ENCODE data around the gene STRN3. TPM values are rescaled to one million over a fixed set of nuclear protein-coding genes. Genes with fewer than 3 reads are reported as not detected.

The STRN3 gene
- total RNA-seq, 1 donor from 2014 or later = 34.1 TPM

- Mint-ChIP-seq H3K27ac (peak overlapping the region; percentile 13), H3K4me3 (no peak overlapping the region), H3K4me1 (ENCODE audit: unreplicated experiment) (peaks cover 37% of the 10 kb centered on the region), H3K36me3 (peaks cover 38% of the 10 kb centered on the region), H3K27me3 (no peaks in the 10 kb centered on the region), H3K9me3 (peaks cover 10% of the 10 kb centered on the region)
- TF ChIP-seq, protein P1, sequence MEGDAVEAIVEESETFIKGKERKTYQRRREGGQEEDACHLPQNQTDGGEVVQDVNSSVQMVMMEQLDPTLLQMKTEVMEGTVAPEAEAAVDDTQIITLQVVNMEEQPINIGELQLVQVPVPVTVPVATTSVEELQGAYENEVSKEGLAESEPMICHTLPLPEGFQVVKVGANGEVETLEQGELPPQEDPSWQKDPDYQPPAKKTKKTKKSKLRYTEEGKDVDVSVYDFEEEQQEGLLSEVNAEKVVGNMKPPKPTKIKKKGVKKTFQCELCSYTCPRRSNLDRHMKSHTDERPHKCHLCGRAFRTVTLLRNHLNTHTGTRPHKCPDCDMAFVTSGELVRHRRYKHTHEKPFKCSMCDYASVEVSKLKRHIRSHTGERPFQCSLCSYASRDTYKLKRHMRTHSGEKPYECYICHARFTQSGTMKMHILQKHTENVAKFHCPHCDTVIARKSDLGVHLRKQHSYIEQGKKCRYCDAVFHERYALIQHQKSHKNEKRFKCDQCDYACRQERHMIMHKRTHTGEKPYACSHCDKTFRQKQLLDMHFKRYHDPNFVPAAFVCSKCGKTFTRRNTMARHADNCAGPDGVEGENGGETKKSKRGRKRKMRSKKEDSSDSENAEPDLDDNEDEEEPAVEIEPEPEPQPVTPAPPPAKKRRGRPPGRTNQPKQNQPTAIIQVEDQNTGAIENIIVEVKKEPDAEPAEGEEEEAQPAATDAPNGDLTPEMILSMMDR (conservative IDR thresholded peaks at IDR 0.05) = no peak
- no peak for DNase-seq (ENCODE audit: extremely low spot score, unreplicated experiment)
These were observed 29.1 kb downstream of the STRN3 start for GRCh38 chr14:30996892-30997659.

- Mint-ChIP-seq H3K9me3 (peaks cover 10% of the 10 kb centered on the region), H3K27ac (no peak overlapping the region), H3K4me3 (no peak overlapping the region), H3K4me1 (ENCODE audit: unreplicated experiment) (peaks cover 34% of the 10 kb centered on the region), H3K36me3 (peaks cover 29% of the 10 kb centered on the region), H3K27me3 (no peaks in the 10 kb centered on the region)
- TF ChIP-seq, protein P1 (conservative IDR thresholded peaks at IDR 0.05) = no peak
- DNase-seq (ENCODE audit: extremely low spot score, unreplicated experiment) = no peak
These were observed 30.5 kb downstream of the STRN3 start for GRCh38 chr14:30995689-30996088.

- TF ChIP-seq, protein P1 (conservative IDR thresholded peaks at IDR 0.05) = no peak
- Mint-ChIP-seq H3K4me1 (ENCODE audit: unreplicated experiment) (peaks cover 31% of the 10 kb centered on the region), H3K4me3 (no peak overlapping the region), H3K36me3 (peaks cover 22% of the 10 kb centered on the region), H3K27me3 (no peaks in the 10 kb centered on the region), H3K9me3 (peaks cover 10% of the 10 kb centered on the region), H3K27ac (no peak overlapping the region)
- no peak for DNase-seq (ENCODE audit: extremely low spot score, unreplicated experiment)
These were observed 31.2 kb downstream of the STRN3 start for GRCh38 chr14:30994681-30995620.

DNA sequence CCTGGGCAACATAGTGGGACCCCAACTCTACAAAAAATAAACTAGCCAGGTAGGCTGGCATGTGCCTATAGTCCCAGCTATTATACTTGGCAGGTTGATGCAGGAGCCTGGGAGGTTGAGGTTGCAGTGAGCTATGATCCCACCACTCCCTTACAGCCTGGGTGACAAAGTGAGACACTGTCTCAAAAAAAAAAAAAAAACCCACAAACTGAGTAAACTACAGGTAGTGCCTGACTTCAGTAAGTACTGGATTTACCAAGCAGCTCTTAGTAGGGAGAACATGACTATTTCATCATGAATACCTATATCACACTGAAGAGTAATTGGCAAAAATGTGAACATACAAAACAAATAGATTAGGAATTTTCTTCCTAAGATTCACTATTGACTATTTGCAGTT, 33.1 kb downstream of the STRN3 start:
- Mint-ChIP-seq H3K4me3 (no peak overlapping the region), H3K36me3 (peaks cover 16% of the 10 kb centered on the region), H3K27ac (no peak overlapping the region), H3K9me3 (peaks cover 5% of the 10 kb centered on the region), H3K4me1 (ENCODE audit: unreplicated experiment) (peaks cover 36% of the 10 kb centered on the region), H3K27me3 (no peaks in the 10 kb centered on the region)
- TF ChIP-seq, protein P1 (conservative IDR thresholded peaks at IDR 0.05) = no peak
- no peak for DNase-seq (ENCODE audit: extremely low spot score, unreplicated experiment)

DNA sequence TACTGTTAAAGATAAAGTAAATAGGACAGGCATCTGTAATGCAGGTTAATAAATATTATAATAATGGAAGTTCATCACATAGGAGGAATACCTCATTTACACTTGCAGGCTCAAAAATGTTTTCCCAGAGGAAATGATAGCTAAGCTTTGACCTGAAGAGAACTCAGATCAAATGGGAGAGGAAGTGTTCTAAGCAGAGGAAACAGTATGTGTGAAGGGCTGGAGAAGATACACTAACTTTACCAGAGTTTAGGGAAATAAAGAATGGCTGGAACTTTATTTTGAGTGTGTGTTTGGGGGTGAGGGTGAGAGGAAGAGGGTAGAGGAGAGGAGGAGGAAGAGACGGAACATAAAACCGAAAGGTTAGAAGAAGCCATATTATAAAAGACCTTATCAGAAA, 34.8 kb downstream of the STRN3 start:
- Mint-ChIP-seq H3K4me1 (ENCODE audit: unreplicated experiment) (peaks cover 26% of the 10 kb centered on the region), H3K27ac (no peak overlapping the region), H3K9me3 (no peaks in the 10 kb centered on the region), H3K27me3 (no peaks in the 10 kb centered on the region), H3K36me3 (peaks cover 7% of the 10 kb centered on the region), H3K4me3 (no peak overlapping the region)
- no peak for DNase-seq (ENCODE audit: extremely low spot score, unreplicated experiment)
- TF ChIP-seq, protein P1 (conservative IDR thresholded peaks at IDR 0.05) = no peak

Data from type B pancreatic cell (in vitro differentiated cells).